HG03469 (cell line): ENCODE data around the gene GHITM.
"Not testable (repeated sequence)": the region's sequence is repeated elsewhere in the genome, so short reads cannot be mapped to it uniquely, and the experiment has no call there.

Experiments
- ATAC-seq: cut with Tn5 transposase; IDR thresholded peaks from one replicate; pipeline ENCODE4 v1.9.1; 2021; ENCODE audit warnings: mild to moderate bottlenecking, moderate library complexity, moderate number of reproducible peaks; ENCODE audit not compliant: unreplicated experiment

The GHITM gene

GRCh38 chr10:84139126-84140035 lies at the start of gene GHITM:
Gene GHITM (plus strand): TSS chr10:84139509. CDS start chr10:84141501, 1,992 bp downstream.
- ATAC-seq = peak; percentile 96

- ATAC-seq = no peak
These were observed 43.4 kb upstream of the GHITM start for GRCh38 chr10:84095811-84096497.

- no peak for ATAC-seq
These were observed 41.4 kb upstream of the GHITM start for GRCh38 chr10:84097787-84098353.

GRCh38 chr10:84098667-84099066 lies 40.6 kb upstream of the GHITM start:
- no peak for ATAC-seq

GRCh38 chr10:84101042-84101441 lies 38.3 kb upstream of the GHITM start:
- no peak for ATAC-seq

- ATAC-seq = no peak
These were observed 30.5 kb upstream of the GHITM start for GRCh38 chr10:84108797-84109196.

- ATAC-seq = not testable (repeated sequence)
These were observed 29.5 kb upstream of the GHITM start for GRCh38 chr10:84109772-84110171.

- not testable (repeated sequence) for ATAC-seq
These were observed 25.8 kb upstream of the GHITM start for GRCh38 chr10:84113468-84113867.

- no peak for ATAC-seq
These were observed 25.1 kb upstream of the GHITM start for GRCh38 chr10:84114088-84114667.

- ATAC-seq = not testable (repeated sequence)
These were observed 22.1 kb upstream of the GHITM start for GRCh38 chr10:84117204-84117603.

GRCh38 chr10:84117686-84118394 lies 21.5 kb upstream of the GHITM start:
- ATAC-seq = no peak

- ATAC-seq = no peak
These were observed 20.8 kb upstream of the GHITM start for GRCh38 chr10:84118395-84119006.

- no peak for ATAC-seq
These were observed 15.9 kb upstream of the GHITM start for GRCh38 chr10:84123362-84123761.

- not testable (repeated sequence) for ATAC-seq
These were observed 13.2 kb upstream of the GHITM start for GRCh38 chr10:84125910-84126784.

GRCh38 chr10:84126785-84127167 lies 12.5 kb upstream of the GHITM start:
- ATAC-seq = no peak

GRCh38 chr10:84135836-84136235 lies 3.5 kb upstream of the GHITM start:
- ATAC-seq = no peak

- ATAC-seq = no peak
These were observed 1.5 kb upstream of the GHITM start for GRCh38 chr10:84137811-84138210.

- no peak for ATAC-seq
These were observed 707 bp upstream of the GHITM start for GRCh38 chr10:84138478-84139125.

- no peak for ATAC-seq
These were observed 699 bp downstream of the GHITM start for GRCh38 chr10:84140036-84140379.
